IMR-90 (cell line): ENCODE data around the gene BPIFA1.

ENCODE experiments used
- CEBPB ChIP-seq: IDR thresholded peaks from 2 replicates; pipeline ENCODE4 v1.6.1; 2012; ENCODE audit warnings: low read depth, low read length, improper control_type of control experiment
- CHD1 ChIP-seq: IDR thresholded peaks from 2 replicates; pipeline ENCODE4 v1.6.1; 2012; ENCODE audit warnings: low read depth, low read length, improper control_type of control experiment
- POLR2A ChIP-seq: IDR thresholded peaks from 2 replicates; pipeline ENCODE4 v1.6.1; 2012; ENCODE audit warnings: mild to moderate bottlenecking, low read depth, low read length
- TF ChIP-seq, protein P1 (sequence below): conservative IDR thresholded peaks from 2 replicates; pipeline ENCODE4 v1.5.1; 2012; ENCODE audit warnings: mild to moderate bottlenecking, low read depth, low read length, improper control_type of control experiment
- TF ChIP-seq, protein P2 (sequence below): fragments of 150-350 bp; IDR thresholded peaks from 2 replicates; pipeline ENCODE4 v1.6.1; 2017; ENCODE audit warnings: mild to moderate bottlenecking, antibody characterized with exemption, low read length, low read depth

DNA sequence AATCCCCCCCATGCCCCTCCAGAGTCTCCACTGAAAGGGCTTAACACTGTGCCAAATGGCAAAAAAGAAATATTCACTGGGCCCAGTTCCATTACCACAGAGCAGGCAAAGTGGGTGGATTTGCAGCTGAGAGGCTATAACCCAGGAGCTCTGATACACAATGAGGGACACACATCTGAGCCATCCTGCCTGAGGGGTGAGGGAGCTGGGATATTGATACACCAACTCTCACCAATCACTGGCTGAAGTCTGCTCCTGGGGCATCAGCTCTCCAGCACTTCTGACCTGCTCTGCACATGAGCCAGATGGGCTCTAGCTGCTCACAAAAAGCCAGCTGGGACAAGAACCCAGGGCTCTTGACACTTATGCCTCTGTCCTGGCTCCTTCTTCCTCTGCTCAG is 52.1 kb downstream of the BPIFA1 start:
- TF ChIP-seq, protein P1, sequence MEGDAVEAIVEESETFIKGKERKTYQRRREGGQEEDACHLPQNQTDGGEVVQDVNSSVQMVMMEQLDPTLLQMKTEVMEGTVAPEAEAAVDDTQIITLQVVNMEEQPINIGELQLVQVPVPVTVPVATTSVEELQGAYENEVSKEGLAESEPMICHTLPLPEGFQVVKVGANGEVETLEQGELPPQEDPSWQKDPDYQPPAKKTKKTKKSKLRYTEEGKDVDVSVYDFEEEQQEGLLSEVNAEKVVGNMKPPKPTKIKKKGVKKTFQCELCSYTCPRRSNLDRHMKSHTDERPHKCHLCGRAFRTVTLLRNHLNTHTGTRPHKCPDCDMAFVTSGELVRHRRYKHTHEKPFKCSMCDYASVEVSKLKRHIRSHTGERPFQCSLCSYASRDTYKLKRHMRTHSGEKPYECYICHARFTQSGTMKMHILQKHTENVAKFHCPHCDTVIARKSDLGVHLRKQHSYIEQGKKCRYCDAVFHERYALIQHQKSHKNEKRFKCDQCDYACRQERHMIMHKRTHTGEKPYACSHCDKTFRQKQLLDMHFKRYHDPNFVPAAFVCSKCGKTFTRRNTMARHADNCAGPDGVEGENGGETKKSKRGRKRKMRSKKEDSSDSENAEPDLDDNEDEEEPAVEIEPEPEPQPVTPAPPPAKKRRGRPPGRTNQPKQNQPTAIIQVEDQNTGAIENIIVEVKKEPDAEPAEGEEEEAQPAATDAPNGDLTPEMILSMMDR = no peak
- no peak for TF ChIP-seq CHD1
- TF ChIP-seq POLR2A = no peak
- no peak for TF ChIP-seq CEBPB
- TF ChIP-seq, protein P2, sequence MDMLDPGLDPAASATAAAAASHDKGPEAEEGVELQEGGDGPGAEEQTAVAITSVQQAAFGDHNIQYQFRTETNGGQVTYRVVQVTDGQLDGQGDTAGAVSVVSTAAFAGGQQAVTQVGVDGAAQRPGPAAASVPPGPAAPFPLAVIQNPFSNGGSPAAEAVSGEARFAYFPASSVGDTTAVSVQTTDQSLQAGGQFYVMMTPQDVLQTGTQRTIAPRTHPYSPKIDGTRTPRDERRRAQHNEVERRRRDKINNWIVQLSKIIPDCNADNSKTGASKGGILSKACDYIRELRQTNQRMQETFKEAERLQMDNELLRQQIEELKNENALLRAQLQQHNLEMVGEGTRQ = no peak
